HepG2 (cell line): ENCODE measurements around the gene MDM4. TPM values are rescaled to one million over a fixed set of nuclear protein-coding genes. Genes with fewer than 3 reads are reported as not detected.

Experiments
- ATAC-seq: fragments of 200-7000 bp; cut with Tn5 transposase; 3 replicates; pipeline ENCODE4 v1.9.1; 2020; ENCODE audit warnings: mild to moderate bottlenecking, moderate library complexity
- BruUV-seq: library from RNA; stranded (reverse); fragments of 400-500 nt; replicated peaks from 2 replicates; lab custom pipeline; 2021; lab: Mats Ljungman, UMichigan
- CTCF ChIA-PET: fragments of 300-600 bp; formaldehyde crosslinking; extraction: SDS; loops from one replicate; lab custom pipeline; 2021; ENCODE audit warnings: low total read pairs, inconsistent platforms, low intra/inter-chr PET ratio; lab: Yijun Ruan, JAX
- POLR2A ChIA-PET: fragments of 350-600 bp; sonication (Branson Sonifier 250); formaldehyde crosslinking; loops from one replicate; lab custom pipeline; 2020; ENCODE audit warnings: antibody characterized with exemption, inconsistent platforms; lab: Yijun Ruan, JAX
- DNase-seq: peaks from one replicate; pipeline ENCODE4 v3.0.0-alpha.2; 2015; ENCODE audit warnings: low spot score
- FAIRE-seq: peaks from 3 replicates; lab custom pipeline; 2011; peaks lifted over from hg19 to GRCh38; lab: Jason Lieb, UNC
- H2AFZ ChIP-seq: one replicate; pipeline ENCODE4 v1.6.1; 2011; ENCODE audit warnings: low read length, inconsistent platforms
- H3K27ac ChIP-seq: fragments of 300-600 bp; 3 replicates; pipeline ENCODE4 v1.8.0; 2011; ENCODE audit warnings: mixed run types, mild to moderate bottlenecking, mixed read lengths, low read length, inconsistent platforms; ENCODE audit not compliant: insufficient read depth; ENCODE audit errors: extremely low read length
- H3K27me3 ChIP-seq, 2 experiments: fragments of 200-600 bp in 1 of 2; 2 replicates in 1 of 2; 3 replicates in 1 of 2; pipeline versions ENCODE4 v1.6.0 to v1.8.0; 2011; ENCODE audit warnings: low read length in 2 of 2, mild to moderate bottlenecking in 2 of 2, moderate library complexity in 2 of 2, inconsistent platforms in 1 of 2; ENCODE audit not compliant: insufficient read depth in 2 of 2, control insufficient read depth in 1 of 2
- H3K36me3 ChIP-seq, 2 experiments: fragments of 200-600 bp in 1 of 2; replicated peaks in 1 of 2; 2 replicates in 1 of 2; 3 replicates in 1 of 2; pipeline versions ENCODE4 v1.5.1 to v1.8.0; 2011; ENCODE audit warnings: low read length in 2 of 2, inconsistent platforms in 1 of 2; ENCODE audit not compliant: insufficient read depth in 2 of 2, control insufficient read depth in 1 of 2
- H3K4me1 ChIP-seq: 2 replicates; pipeline ENCODE4 v1.5.1; 2012; ENCODE audit warnings: low read length, inconsistent platforms; ENCODE audit not compliant: insufficient read depth
- H3K4me2 ChIP-seq: 2 replicates; pipeline ENCODE4 v1.6.0; 2011; ENCODE audit warnings: low read depth, low read length, inconsistent platforms
- H3K4me3 ChIP-seq, 3 experiments: fragments of 200-600 bp in 1 of 3; sonication (generic), shearing (Covaris generic) in 1 of 3; replicated peaks in 1 of 3; 2 replicates each; pipeline ENCODE4 v1.5.1; 2011 to 2016; ENCODE audit warnings: low read length in 3 of 3, inconsistent platforms in 2 of 3, low read depth in 2 of 3, mild to moderate bottlenecking in 2 of 3, control low read depth in 1 of 3, mixed read lengths in 1 of 3; ENCODE audit not compliant: insufficient read depth in 1 of 3
- H3K79me2 ChIP-seq: one replicate; pipeline ENCODE4 v1.6.1; 2011; ENCODE audit warnings: low read length, inconsistent platforms; ENCODE audit not compliant: insufficient read depth
- H3K9ac ChIP-seq: 2 replicates; pipeline ENCODE4 v1.6.0; 2011; ENCODE audit warnings: mild to moderate bottlenecking, low read depth, low read length, inconsistent platforms; ENCODE audit not compliant: insufficient read depth
- H3K9me3 ChIP-seq: 2 replicates; pipeline ENCODE4 v1.5.1; 2012; ENCODE audit warnings: mild to moderate bottlenecking, low read length
- H4K20me1 ChIP-seq: 2 replicates; pipeline ENCODE4 v1.6.0; 2011; ENCODE audit warnings: inconsistent platforms, mild to moderate bottlenecking, low read length, moderate library complexity; ENCODE audit not compliant: insufficient read depth
- MEF2D ChIP-seq: sonication (generic); formaldehyde crosslinking; IDR thresholded peaks from 2 replicates; pipeline ENCODE4 v1.5.1; 2020; ENCODE audit warnings: mild to moderate bottlenecking, missing genetic modification reagents
- MEIS1 ChIP-seq: sonication (generic); formaldehyde crosslinking; IDR thresholded peaks from 2 replicates; pipeline ENCODE4 v1.9.0; 2021; ENCODE audit warnings: mild to moderate bottlenecking, missing genetic modification reagents, moderate library complexity, borderline replicate concordance
- NONO ChIP-seq, 2 experiments: fragments of 450-650 bp in 1 of 2; sonication (generic) in 1 of 2; formaldehyde crosslinking in 1 of 2; IDR thresholded peaks in 1 of 2; conservative IDR thresholded peaks in 1 of 2; 2 replicates each; pipeline versions ENCODE4 v1.6.1 to v1.8.0; 2017 to 2022; ENCODE audit warnings: mild to moderate bottlenecking in 1 of 2, missing genetic modification reagents in 1 of 2, moderate library complexity in 1 of 2
- ZC3H13 ChIP-seq: sonication (generic); formaldehyde crosslinking; IDR thresholded peaks from 2 replicates; pipeline ENCODE4 v1.8.1; 2023; ENCODE audit warnings: mild to moderate bottlenecking, missing genetic modification reagents, moderate library complexity
- WGBS: methylation state at CpG from one replicate; pipeline ENCODE4 v1.1.6; 2017; ENCODE audit warnings: low lambda C conversion rate; 5-methylcytosine and 5-hydroxymethylcytosine counted together
- in situ Hi-C: cut with HindIII; loops from 2 replicates; pipeline ENCODE4 v1.10.0; 2017; ENCODE audit warnings: low pct_unique_long_range_greater_than_20kb; ENCODE audit not compliant: extremely low pct_ligation_motif_present
- intact Hi-C: fragments of 100-400 bp; cut with micrococcal nuclease; formaldehyde crosslinking; loops from one replicate; pipeline ENCODE4 v1.10.0; 2022; ENCODE audit not compliant: unreplicated experiment
- polyA plus RNA-seq, 8 experiments: library from polyadenylated mRNA; depleted of rRNA in 3 of 8; stranded (reverse) in 7 of 8; unstranded in 1 of 8; fragments of >200 nt; fragmentation: Illumina TruSeq in 4 of 8; extraction: Trizol in 4 of 8; gene quantifications; 2 replicates each; pipeline versions ENCODE4 v1.2.1 to v1.2.3, GENCODE V29; 2011 to 2016; ENCODE audit warnings: low read depth in 4 of 8, missing spikeins in 1 of 8, mixed read lengths in 1 of 8; ENCODE audit not compliant: insufficient read depth in 1 of 8
- total RNA-seq, 5 experiments: library from RNA; depleted of rRNA; stranded (reverse); fragments of >200 nt; fragmentation: Illumina TruSeq; extraction: Trizol; gene quantifications; 2 replicates each; pipeline ENCODE4 v1.2.3, GENCODE V29; 2016; ENCODE audit warnings: low read depth in 1 of 5
- TF ChIP-seq, protein P1 (sequence below): sonication (generic); formaldehyde crosslinking; IDR thresholded peaks from 2 replicates; pipeline ENCODE4 v1.4.0; 2020; ENCODE audit warnings: mild to moderate bottlenecking, missing genetic modification reagents
- TF ChIP-seq, protein P2 (sequence below), 2 experiments: fragments of 450-650 bp in 1 of 2; sonication (generic) in 1 of 2; formaldehyde crosslinking in 1 of 2; IDR thresholded peaks; 2 replicates each; pipeline versions ENCODE4 v1.6.1 to v1.8.0; 2016 to 2022; ENCODE audit warnings: antibody characterized with exemption in 1 of 2, mild to moderate bottlenecking in 1 of 2, missing genetic modification reagents in 1 of 2

The MDM4 gene
- total and polyA plus RNA-seq, 2 of the 13 experiments (the other 11 are each of a cell fraction or from before 2014, with no cell fraction given) = 14.9 to 19.0 TPM

DNA sequence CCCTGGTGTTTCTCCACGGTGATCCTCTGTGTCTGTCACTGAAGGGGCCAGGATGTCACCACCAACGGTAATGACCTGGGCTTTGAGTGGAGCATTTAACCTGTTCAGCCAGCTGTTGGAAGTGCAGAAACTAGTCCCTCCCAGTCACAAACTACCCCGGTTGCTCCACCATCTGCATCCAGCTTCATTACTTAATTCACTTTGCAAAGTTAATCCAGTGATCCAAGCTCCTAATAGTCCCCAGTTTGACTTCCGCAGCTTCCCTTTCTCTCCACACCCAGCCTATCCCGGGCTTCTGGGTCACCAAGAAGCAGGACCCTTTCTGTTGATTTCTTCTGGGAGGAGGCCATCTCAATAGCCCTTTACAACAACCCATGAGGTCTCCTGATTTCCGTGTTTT, 63.5 kb downstream of the MDM4 start:
- TF ChIP-seq, protein P1, sequence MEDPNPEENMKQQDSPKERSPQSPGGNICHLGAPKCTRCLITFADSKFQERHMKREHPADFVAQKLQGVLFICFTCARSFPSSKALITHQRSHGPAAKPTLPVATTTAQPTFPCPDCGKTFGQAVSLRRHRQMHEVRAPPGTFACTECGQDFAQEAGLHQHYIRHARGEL (CRISPR knock-in tag) = no peak
- TF ChIP-seq ZC3H13 (CRISPR knock-in tag) (no peak), NONO (IDR thresholded peaks at IDR 0.05) (no peak), NONO (CRISPR knock-in tag; conservative IDR thresholded peaks at IDR 0.05) (no peak), MEIS1 (CRISPR knock-in tag) (no peak)
- TF ChIP-seq, all 625 proteins: peak for 0
- intact Hi-C loops (no loop called here), in situ Hi-C loops (no loop called here)
- Histone ChIP-seq H3K4me2 (no peak overlapping the region), H3K4me3 (no peak overlapping the region), H3K4me1 (no peaks in the 10 kb centered on the region), H3K27ac (no peak overlapping the region), H4K20me1 (no peaks in the 10 kb centered on the region), H3K36me3 (no peaks in the 10 kb centered on the region), H3K9me3 (no peaks in the 10 kb centered on the region), H3K27me3 (no peaks in the 10 kb centered on the region), H3K79me2 (no peaks in the 10 kb centered on the region), H2AFZ (no peak overlapping the region), H3K9ac (no peak overlapping the region)
- no peak for DNase-seq
- ChIA-PET POLR2A (no interaction called here), CTCF (no interaction called here)
- FAIRE-seq = no peak
- ATAC-seq = no peak
- no TSS peak for BruUV-seq
- WGBS = 53% methylated on average over 4 of the region's 6 CpGs

DNA sequence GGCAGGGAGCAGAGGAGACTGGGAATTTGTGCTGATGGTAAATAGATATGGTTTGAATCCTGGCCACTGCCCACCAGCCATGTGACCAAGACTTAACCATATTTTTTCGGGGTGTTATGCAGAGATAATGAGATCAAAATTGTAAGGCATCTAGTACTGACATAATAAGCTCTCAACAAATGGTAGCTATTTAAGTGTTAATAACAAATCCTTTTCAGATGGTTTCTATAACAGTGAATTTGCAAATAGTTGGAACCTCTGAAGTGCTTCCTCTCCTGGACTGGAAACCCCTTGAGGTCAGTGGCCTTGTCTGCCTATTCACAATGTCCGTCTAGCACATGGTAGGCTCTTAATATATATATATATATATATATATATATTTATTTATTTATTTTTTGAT, 64.7 kb downstream of the MDM4 start:
- no peaks in the 10 kb centered on the region for H3K9me3 ChIP-seq
- H3K4me2 ChIP-seq = no peak overlapping the region
- DNase-seq = no peak
- ATAC-seq = no peak
- ChIA-PET POLR2A (no interaction called here), CTCF (no interaction called here)
- intact Hi-C loops (no loop called here), in situ Hi-C loops (no loop called here)
- FAIRE-seq = no peak
- H3K4me1 ChIP-seq = no peaks in the 10 kb centered on the region
- H4K20me1 ChIP-seq = no peaks in the 10 kb centered on the region
- no peak overlapping the region for H3K9ac ChIP-seq
- no peaks in the 10 kb centered on the region for H3K36me3 ChIP-seq
- H3K79me2 ChIP-seq = no peaks in the 10 kb centered on the region
- H3K4me3 ChIP-seq = no peak overlapping the region
- H2AFZ ChIP-seq = no peak overlapping the region
- BruUV-seq = no TSS peak
- 59% methylated on average over 2 of the region's 2 CpGs for WGBS
- no peaks in the 10 kb centered on the region for H3K27me3 ChIP-seq
- H3K27ac ChIP-seq = no peak overlapping the region
- TF ChIP-seq, protein P2, sequence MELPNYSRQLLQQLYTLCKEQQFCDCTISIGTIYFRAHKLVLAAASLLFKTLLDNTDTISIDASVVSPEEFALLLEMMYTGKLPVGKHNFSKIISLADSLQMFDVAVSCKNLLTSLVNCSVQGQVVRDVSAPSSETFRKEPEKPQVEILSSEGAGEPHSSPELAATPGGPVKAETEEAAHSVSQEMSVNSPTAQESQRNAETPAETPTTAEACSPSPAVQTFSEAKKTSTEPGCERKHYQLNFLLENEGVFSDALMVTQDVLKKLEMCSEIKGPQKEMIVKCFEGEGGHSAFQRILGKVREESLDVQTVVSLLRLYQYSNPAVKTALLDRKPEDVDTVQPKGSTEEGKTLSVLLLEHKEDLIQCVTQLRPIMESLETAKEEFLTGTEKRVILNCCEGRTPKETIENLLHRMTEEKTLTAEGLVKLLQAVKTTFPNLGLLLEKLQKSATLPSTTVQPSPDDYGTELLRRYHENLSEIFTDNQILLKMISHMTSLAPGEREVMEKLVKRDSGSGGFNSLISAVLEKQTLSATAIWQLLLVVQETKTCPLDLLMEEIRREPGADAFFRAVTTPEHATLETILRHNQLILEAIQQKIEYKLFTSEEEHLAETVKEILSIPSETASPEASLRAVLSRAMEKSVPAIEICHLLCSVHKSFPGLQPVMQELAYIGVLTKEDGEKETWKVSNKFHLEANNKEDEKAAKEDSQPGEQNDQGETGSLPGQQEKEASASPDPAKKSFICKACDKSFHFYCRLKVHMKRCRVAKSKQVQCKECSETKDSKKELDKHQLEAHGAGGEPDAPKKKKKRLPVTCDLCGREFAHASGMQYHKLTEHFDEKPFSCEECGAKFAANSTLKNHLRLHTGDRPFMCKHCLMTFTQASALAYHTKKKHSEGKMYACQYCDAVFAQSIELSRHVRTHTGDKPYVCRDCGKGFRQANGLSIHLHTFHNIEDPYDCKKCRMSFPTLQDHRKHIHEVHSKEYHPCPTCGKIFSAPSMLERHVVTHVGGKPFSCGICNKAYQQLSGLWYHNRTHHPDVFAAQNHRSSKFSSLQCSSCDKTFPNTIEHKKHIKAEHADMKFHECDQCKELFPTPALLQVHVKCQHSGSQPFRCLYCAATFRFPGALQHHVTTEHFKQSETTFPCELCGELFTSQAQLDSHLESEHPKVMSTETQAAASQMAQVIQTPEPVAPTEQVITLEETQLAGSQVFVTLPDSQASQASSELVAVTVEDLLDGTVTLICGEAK (IDR thresholded peaks at IDR 0.05) = no peak
- TF ChIP-seq, protein P2 (CRISPR knock-in tag; IDR thresholded peaks at IDR 0.05) = no peak
- no peak for TF ChIP-seq MEF2D (CRISPR knock-in tag)
